Renal cortex interstitium (tissue), 11 donors: ENCODE results near the gene SH3PXD2A. TPM values are rescaled to one million over a fixed set of nuclear protein-coding genes. Genes with fewer than 3 reads are reported as not detected.
"Not testable (repeated sequence)": the region's sequence is repeated elsewhere in the genome, so short reads cannot be mapped to it uniquely, and the experiment has no call there.

Source experiments
- DNase-seq, 11 donors: peaks; one replicate each; pipeline ENCODE4 v3.0.0-alpha.2; 2013; ENCODE audit warnings: low read depth in 9 of 11, low spot score in 4 of 11; ENCODE audit errors: extremely low read depth in 1 of 11
- polyA plus RNA-seq, 3 donors: library from polyadenylated mRNA; unstranded; fragments of 120-200 nt; gene quantifications; one replicate each; pipeline ENCODE4 v1.2.1, GENCODE V29; 2013; ENCODE audit not compliant: insufficient read length in 3 of 3

SH3PXD2A gene
- polyA plus RNA-seq, 3 donors, result 27.1 to 36.2 (median 32.3) TPM

DNA sequence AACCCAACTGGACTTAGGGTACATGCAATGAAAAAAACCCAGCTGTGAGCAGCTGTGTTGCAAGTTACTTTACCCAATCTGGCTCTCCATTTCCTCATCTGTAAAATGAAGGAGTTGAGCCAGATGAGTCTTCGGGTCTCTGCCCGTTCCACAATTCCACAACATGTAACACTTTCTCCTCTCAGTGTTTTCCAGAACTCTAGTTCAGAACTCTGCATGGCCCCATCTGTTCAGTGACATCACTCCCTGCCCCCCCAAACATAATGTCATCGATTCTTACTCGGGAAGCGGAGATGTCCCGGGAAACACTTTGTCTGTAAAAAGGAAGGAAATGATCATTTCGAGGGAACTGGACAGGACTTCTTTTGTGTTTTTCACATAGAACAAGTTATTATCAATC, 2.5 kb downstream of the SH3PXD2A start:
- DNase-seq, result no peak

DNA sequence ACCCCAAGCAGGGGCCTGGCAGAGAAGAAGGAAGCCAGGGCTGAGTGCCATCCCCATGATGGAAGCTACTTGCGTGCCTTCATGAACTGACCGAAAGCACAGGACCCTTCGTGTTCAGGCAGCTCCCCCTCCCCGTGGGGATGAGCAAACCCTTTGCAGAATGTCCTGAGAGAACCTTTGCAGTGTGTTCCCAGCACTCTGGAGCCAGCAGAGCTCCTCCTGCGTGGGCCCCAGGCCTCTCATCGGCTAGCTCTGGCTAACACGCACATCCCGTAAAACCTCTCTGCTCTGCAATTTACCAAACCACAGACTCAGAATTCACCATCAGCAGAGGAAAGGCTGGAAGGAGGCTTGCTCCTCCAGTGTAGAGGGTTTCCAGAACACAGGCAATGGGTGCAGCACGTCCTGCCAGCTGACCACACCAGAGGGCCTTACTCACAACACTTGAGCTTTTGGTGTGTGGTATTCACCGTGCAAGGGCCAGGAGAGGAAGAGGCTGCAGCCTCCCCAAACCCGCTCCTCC, 3.1 kb downstream of the SH3PXD2A start:
- DNase-seq, result no peak

DNA sequence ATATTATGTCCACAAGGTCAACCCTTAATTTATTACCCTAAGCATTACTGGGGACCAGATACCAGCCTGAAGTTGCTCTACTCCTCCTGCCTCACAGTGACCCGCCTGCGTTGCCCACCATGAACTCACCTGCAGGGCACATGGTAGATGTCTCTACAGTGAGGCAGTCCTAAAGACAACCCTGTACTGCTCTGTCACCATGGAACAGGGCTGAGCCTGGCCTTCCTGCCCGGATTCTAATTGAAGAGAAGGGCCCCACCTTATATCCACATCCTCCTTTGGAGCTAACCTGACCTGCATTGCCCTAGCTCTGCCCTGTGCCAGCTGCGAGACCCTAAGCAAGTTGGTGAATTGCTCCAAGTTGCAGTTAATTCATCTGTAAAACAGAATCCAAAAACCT, 4.1 kb downstream of the SH3PXD2A start:
- DNase-seq, result no peak

DNA sequence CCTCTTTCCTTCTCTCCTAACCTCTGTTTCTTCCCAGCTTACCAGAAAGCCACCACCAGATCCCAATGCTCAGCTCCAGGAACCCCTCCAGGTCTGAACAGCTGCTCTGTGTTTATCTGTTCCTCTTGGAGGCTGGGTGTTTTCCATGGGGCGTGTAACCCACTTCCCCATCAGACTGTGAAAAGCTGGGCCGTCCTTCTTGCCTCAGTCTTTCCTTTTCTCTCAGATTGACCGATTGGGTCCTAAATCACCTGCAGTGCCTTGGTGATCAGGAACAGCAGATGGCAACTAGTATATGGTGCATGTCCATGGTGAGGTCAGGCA, 4.8 kb downstream of the SH3PXD2A start:
- no peak for DNase-seq

DNA sequence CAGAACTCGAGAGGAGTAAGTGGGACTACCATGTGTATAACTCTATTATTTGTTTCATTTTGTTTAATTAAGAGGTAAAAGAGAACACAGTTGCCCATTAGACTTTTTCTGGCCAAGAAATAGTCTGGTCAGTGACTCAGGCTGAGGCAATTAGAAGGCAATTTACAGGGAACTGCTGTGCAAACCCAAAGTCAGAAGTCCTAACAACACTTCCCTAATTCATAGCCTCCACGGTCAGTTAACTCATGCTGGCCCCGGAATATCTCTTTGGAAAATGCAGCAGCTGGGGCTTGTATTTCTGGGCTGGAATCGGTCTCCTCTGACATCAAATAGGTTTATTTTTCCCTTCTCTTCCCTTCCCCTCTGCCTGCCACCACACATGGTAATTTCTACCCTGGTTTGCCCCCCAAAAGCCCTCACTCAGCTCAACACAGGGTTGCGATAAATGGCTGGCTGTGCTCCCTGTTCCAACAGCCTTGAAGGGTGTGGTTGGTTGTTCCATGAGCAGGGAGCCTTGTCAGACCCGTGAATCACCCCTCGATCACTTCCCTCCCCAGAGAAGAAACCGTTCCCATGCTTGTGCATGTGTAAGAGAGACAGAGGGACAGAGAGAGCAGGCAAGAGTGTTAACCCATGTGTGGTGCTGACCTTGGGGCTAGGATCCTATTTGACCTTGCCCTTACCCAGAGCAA, 5.3 kb downstream of the SH3PXD2A start:
- no peak for DNase-seq

DNA sequence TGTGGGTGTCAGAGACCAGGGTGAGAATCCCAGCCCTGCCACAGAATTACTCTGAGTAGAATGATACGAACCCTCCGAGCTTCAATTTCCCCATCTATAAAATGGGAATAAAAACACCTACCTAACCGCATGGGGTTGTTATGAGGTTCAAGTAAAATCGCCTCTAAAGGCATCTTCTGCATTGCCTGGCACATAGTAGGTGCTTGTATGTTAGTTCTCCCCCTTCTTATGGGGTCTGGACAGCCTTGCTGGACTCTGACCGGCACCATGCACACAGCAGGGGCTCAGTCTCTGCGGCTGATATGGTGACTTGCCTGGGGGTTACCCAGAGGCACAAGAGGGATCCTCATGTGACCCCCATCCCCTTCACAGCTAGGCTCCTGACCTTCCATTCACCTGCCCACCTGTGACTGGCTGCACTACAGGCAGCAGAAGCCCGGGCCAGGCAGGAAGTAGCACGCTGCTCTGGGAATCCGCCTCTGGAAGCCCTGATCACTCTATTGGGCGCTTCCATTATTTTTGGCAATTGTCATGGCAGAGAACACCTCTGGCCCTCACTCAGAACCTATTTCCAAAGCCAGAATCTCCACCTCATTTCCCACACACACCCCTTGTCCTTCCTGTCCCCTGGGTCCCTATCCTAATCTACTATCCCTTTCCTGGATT, 6.0 kb downstream of the SH3PXD2A start:
- no peak for DNase-seq

DNA sequence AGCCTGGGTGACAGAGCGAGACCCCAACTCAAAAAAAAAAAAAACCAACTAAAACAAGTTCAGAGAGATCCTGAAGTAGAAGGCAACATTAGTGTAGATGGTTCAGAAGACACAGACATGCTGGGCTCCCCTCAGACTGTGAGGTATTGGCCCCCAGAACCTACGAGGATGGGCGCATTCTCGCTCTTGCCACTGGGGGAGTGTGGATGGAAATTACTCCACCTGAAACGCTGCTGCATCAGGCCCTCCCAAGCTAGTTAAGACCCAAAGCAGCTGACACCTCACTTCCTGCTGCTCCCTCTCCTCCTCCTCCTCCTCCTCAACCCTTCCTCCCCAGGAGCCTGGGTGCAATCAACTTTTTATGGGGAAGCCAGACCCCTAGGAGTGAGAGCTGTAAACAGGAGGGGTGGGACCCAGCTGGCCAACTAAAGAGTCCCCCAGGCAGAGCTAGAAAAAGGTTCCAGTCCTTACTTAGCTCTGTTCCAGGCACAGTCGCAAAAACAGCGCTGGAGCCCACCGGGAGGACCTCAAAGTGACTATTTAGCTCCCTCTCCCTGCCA, 7.4 kb downstream of the SH3PXD2A start:
- no peak for DNase-seq

DNA sequence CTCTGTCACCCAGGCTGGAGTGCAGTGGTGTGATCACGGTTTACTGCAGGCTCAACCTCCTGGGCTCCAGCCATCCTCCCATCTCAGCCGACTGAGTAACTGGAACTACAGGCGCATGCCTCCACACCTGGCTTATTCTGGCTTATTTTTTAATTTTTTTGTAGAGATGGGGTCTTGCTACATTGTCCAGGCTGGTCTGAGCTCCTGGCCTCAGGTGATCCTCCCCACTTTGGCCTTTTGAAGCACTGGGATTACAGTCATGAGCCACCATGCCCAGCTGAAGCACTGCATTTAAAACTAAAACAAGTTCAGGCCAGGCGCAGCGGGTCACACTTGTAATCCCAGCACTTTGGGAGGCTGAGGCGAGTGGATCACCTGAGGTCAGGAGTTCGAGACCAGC, 8.0 kb downstream of the SH3PXD2A start:
- DNase-seq, result no peak

DNA sequence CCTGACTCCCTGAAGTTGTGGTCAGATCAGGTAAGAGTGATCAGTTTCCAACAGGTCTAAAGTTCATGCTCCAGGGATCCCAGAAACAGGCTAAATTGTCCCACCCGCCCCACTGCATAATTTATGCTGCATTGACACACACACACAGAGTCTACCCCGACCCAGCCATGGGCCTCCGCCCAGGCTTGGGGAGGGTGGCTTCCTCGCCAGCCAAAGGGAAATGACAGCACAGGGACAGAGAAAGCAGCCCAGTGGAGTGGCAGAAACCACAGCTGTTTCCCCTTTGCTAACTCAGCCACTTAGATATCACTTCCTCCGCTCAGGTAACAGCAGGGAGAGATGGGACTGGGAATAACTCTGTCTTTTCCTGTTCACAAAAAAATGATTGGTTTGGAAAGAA, 9.4 kb downstream of the SH3PXD2A start:
- no peak for DNase-seq

DNA sequence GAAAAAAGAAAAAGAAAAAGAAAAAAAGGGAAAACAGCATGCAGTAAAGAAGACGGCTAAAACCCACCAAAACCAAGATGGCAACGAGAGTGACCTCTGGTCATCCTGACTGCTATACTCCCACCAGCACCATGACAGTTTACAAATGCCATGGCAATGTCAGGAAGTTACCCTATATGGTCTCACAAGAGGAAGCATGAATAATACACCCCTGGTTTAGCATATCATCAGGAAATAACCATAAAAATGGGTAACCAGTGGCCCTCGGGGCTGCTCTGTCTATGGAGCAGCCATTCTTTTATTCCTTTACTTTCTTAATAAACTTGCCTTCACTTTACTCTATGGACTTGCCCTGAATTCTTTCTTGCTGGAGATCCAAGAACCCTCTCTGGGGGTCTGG, 10.0 kb downstream of the SH3PXD2A start:
- DNase-seq, result not testable (repeated sequence)

DNA sequence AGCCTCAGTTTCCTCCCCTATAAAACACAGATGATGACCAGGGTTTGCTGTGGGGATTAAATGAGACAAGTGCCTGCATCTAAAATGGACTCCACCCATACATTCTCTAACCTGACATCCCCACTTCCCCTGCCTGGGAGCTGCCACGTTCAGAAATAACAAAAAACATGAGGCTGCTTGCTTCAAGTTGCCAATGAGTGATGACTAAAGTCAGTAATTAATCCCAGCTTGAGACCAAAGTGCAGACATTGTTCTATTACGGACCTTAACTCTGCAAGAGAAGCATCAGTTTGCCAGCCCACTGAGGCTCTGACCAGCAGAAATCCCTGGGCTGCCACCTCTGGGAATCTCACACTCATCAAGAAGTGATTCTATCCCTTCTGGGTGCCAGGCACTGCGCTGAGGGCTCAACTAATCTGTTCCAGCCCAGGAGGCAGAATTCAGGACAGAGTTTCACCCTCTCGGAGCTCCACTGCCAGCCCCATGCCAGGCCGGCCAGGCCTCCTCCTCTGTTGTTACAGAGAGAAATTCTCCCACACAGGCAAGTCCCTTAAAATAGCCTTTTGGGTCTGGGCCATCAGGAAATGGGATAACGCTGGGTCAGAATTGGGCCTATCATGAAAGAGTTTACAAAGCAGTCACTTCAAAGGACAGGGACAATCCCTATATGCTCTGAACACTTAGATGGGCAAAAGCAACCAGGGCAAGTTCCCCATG, 11.4 kb downstream of the SH3PXD2A start:
- no peak for DNase-seq

DNA sequence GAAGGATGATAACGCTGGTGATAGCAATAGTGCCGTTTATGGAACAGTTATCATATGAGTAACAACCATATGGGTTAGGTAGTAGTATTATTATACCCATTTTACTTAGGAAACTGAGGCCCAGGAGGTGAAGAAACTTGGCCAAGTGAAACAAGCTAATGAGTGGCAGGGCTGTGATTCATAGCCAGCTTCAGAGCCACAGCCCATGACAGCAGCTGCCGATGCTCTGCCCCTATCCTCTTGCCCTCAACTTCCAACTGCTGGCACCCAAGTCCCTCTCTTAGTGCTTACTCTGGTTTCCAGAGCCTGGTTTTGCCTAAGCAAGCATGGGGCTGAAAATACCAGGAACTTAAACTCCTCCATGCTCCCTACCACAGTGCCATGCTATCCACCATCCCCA, 12.3 kb downstream of the SH3PXD2A start:
- DNase-seq, result no peak

DNA sequence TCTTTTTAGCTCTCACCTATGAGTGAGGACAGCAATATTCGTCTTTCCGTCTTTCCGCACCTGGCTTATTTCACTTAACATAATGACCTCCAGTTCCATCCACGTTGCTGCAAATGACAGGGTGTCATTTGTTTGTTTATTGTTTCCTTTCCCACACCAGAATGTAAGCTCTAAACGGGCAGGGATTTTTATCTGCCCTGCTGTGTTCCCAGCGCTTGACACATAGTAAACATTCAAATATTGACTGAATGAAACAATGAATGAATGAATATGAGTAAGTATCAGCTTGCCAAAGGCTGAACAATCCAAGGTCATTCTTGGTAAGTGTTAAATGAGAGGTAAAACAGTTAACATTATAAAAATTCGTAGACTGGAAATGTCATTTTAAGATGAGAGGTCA, 12.8 kb downstream of the SH3PXD2A start:
- no peak for DNase-seq

DNA sequence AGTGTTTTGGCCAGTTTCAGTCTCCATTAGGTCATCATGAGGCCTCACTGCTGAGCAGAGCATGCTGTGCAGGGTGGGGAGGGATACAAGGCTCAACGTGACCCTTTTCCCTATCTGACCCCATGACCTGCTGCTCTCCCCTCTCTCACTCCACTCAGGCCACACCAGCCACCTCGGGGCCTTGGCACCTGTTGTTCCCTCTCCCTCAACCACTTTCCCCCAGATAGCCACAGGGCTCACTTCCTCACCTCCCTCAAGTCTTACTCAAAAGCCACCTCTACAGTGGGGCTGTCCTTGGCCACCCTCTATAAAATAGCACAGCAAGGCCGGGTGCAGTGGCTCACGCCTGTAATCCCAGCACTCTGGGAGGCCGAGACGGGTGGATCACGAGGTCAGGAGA, 13.9 kb downstream of the SH3PXD2A start:
- no peak for DNase-seq

DNA sequence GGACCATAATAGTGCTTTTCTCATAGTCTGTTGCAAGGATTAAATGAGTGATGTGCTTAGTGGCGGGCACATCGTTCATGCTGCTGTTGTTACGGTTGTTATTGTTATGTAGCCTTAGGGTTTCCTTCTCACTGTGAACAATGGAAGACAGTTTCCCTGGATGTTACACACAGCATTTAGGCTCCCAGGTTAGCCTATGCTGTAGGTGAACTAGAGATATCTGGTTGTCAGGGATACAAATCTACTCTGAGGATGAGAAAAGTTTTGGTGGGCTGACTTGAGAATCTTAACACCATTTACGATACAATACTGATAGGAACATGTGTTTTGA, 14.7 kb downstream of the SH3PXD2A start:
- no peak for DNase-seq

DNA sequence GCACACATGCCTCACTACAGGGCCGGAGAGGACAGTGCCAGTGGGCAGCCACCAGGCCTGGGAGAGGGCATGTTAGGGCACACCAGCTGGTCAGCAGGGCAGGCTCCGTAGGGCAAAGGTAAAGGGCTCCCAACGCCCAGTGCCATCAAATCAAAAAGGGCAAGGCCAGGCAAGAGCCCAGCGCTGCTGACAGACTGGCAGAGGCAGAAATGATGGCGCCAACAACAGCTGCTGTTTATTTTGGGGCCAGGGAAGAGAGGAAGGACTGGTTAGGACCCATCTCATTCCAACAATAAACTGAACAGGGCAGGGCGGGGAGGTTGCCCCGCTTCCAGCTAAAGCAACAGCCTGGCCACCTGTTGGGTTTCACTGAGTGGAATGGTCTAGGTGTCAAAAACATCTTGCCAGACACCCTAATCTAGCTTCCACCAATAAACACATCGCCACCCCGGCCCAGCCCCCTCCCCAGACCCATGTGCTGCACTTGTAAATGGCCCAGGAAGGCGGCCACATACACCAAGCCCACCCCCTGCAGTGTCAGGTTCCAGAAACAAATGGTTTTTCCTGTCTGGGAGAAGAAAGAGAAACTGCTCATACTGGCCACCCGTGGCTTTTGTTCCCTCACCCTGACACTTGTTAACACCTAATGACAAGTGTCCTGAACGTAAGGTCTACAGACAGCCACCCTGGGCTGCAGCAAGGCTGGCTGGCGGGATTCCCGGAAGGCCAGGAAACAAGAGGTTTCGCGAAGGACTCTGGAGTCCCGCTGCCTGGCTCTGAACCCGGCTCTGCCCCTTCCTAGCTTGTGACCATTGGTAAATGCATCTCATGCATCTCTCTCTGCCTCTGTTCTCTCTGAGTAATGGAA, 15.3 kb downstream of the SH3PXD2A start:
- no peak for DNase-seq

DNA sequence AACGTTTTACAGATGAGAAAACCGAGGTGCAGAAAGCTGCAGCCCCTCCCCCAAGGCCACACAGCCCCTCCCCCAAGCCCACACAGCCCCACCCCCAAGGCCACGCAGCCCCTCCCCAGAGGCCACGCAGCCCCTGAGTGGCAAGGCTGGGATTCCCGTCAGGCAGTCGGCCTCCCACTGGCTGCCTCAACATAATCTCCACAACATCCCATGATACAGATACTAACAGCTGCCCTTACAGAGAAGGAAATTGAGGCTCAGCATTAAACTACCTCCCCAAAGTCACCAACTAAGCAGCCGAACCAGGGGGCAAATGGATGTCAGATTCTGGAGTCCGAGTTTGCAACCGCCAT, 15.9 kb downstream of the SH3PXD2A start:
- no peak for DNase-seq

DNA sequence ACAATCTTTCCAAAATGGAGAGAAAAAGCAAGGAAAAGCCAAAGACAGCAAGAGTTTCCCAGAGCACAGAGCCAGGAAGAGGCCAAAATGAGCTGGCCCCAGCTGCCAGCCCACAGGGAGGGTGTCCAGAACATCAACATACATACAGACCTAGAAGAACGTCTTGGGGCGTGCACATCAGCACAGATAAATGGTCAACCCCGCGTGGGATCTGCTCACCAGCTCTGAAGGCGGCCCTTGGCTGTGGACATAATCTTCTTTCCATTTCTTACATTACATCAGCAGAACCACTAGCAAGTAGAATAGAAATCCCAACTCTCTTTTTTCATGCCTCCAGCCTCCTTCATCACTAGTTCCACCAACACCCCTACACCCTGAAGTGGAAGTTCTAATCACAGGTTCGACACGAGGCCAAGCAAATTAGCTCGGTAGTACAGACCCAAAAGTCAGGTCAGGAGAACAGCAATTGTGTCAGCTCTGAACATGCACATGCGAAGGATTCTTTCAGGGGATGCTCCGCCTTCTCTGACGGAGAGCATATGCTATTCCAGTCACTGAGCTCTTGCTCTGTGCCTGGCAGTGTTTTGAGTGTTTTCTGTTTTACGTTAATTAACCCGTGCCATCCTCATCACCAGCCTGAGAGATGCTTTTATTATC, 16.4 kb downstream of the SH3PXD2A start:
- no peak for DNase-seq

DNA sequence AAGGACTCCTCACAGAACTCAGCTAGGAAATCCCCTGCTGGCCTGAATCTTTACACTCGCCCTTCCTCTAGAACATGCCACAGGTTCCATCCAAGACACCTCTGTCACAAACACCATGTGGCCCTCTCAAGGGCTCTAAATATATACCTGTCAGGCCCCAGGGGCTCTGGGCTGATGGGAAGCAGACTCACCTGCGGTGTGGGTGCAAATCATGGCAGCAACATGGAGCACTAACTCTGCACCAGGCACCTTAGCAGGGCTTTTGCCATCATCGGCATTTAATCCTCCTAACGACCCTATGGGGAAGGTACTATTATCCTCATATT, 17.3 kb downstream of the SH3PXD2A start:
- no peak for DNase-seq
